ENCODE data around the gene MGAT3. TPM values are rescaled to one million over a fixed set of nuclear protein-coding genes. Genes with fewer than 3 reads are reported as not detected.
"Not testable (repeated sequence)": the region's sequence is repeated elsewhere in the genome, so short reads cannot be mapped to it uniquely, and the experiment has no call there.

Gene MGAT3
- total RNA-seq, 4 donors from 2014 or later = 0.55 to 1.0 (median 0.59) TPM

DNA sequence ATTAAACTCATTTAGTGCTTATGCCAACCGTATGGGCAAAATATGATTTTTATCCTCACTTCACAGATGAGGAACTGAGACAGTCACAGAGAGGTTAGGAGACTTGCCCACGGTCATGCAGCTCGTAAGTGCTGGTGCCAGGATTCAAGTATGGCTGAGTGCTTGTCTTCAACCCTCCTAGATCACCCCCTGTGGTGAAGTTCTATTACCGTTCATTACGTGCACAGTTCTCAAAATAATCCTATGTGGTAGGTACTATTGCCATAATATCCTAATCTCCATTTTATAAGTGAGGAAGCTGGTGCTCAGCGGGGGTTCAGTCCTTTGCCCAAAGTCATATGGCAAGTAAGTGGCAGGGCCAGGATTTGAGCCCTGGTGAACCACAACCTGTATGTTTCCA, 46.8 kb downstream of the MGAT3 start:
- DNase-seq (no peak), ATAC-seq (no peak)
- Histone ChIP-seq H3K27me3 (no peaks in the 10 kb centered on the region), H3K4me3 (peak overlapping the region; percentile 89 to 94 (median 90)), H3K36me3 (peaks cover 0 to 47% of the 10 kb centered on the region in 2 donors), H3K27ac (peak overlapping the region in 3 of 4 donors; percentile 85 to 95 (median 92)), H3K4me1 (peaks cover 29 to 30% of the 10 kb centered on the region in 2 donors), H3K9me3 (no peaks in the 10 kb centered on the region)
- intact Hi-C loops (cut with DNase I; ENCODE audit: low total_unique reads) (loop anchor here (5.0 to 10.0 kb wide), 2 partner anchors 71 to 1351 kb away; partner anchors contain the start of genes ST13 and XPNPEP3), in situ Hi-C loops (cut with MboI; ENCODE audit: low sequenced_read_pairs in 4 of 4) (loop anchor here in 2 of 4 donors (10.0 to 25.0 kb wide), 3 partner anchors 99 to 341 kb away; partner anchors contain the start of genes CBX7 (in 2 of the 2) and RPL3 (in 1 of the 2))
- TF ChIP-seq, protein P1, sequence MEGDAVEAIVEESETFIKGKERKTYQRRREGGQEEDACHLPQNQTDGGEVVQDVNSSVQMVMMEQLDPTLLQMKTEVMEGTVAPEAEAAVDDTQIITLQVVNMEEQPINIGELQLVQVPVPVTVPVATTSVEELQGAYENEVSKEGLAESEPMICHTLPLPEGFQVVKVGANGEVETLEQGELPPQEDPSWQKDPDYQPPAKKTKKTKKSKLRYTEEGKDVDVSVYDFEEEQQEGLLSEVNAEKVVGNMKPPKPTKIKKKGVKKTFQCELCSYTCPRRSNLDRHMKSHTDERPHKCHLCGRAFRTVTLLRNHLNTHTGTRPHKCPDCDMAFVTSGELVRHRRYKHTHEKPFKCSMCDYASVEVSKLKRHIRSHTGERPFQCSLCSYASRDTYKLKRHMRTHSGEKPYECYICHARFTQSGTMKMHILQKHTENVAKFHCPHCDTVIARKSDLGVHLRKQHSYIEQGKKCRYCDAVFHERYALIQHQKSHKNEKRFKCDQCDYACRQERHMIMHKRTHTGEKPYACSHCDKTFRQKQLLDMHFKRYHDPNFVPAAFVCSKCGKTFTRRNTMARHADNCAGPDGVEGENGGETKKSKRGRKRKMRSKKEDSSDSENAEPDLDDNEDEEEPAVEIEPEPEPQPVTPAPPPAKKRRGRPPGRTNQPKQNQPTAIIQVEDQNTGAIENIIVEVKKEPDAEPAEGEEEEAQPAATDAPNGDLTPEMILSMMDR (IDR thresholded peaks at IDR 0.05 in 4 of 5, conservative IDR thresholded peaks at IDR 0.05 in 1 of 5) = no peak
- no peak for TF ChIP-seq POLR2A (IDR thresholded peaks at IDR 0.05)

DNA sequence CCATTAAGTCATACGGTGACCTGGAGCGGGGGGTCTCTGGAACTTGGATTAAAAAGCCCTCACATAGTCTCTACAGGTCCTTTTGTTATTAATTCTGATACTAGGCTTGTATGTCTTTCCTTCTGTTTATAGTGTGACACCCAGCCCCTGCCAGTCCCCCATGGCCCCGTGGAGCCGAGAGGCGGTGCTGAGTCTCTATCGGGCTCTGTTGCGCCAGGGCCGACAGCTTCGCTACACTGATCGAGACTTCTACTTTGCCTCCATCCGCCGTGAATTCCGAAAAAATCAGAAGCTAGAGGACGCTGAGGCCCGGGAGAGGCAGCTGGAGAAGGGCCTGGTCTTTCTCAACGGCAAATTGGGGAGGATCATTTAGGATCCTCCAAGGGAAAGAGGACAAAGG, 47.3 kb downstream of the MGAT3 start:
- ATAC-seq (no peak), DNase-seq (no peak)
- Histone ChIP-seq H3K36me3 (peaks cover 0 to 49% of the 10 kb centered on the region in 2 donors), H3K4me1 (peaks cover 27 to 29% of the 10 kb centered on the region in 2 donors), H3K27ac (no peak overlapping the region), H3K9me3 (no peaks in the 10 kb centered on the region), H3K27me3 (no peaks in the 10 kb centered on the region), H3K4me3 (peak overlapping the region in 1 of 4 donors; percentile 91)
- no peak for TF ChIP-seq POLR2A (IDR thresholded peaks at IDR 0.05)
- TF ChIP-seq, protein P1 (IDR thresholded peaks at IDR 0.05 in 4 of 5, conservative IDR thresholded peaks at IDR 0.05 in 1 of 5) = no peak
- in situ Hi-C loops (cut with MboI; ENCODE audit: low sequenced_read_pairs in 4 of 4) = loop anchor here in 2 of 4 donors (10.0 to 25.0 kb wide), 3 partner anchors 99 to 342 kb away; partner anchors contain the start of genes CBX7 (in 2 of the 2) and RPL3 (in 1 of the 2)
- intact Hi-C loops (cut with DNase I; ENCODE audit: low total_unique reads) = loop anchor here (5.0 to 10.0 kb wide), 2 partner anchors 72 to 1351 kb away; partner anchors contain the start of genes ST13 and XPNPEP3

DNA sequence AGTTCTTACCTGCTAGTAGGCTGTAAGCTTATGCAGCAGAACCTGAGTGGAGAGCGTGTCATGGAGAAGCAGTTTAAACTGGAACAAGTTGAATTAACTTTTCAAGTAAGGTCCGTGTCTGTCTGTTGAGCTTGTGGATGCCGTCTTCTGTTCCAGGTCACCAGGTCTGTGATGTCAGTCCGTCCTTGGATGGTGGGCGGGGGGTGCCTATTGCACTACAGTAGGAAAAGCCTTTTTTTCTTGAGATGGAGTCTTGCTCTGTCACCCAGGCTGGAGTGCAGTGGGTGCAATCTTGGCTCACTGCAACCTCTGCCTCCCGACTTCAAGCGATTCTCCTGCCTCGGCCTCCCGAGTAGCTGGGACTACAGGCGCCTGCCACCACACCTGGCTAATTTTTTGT, 50.2 kb downstream of the MGAT3 start:
- intact Hi-C loops (cut with DNase I; ENCODE audit: low total_unique reads) = loop anchor here (10.0 kb wide), 1 partner anchor 1348 kb away; the partner anchor contains the start of genes ST13 and XPNPEP3
- not testable (repeated sequence) for DNase-seq, H3K27ac ChIP-seq, ATAC-seq, H3K27me3 ChIP-seq, H3K9me3 ChIP-seq, H3K4me3 ChIP-seq
- Histone ChIP-seq H3K36me3 (peaks cover 0 to 75% of the 10 kb centered on the region in 2 donors), H3K4me1 (peaks cover 15 to 20% of the 10 kb centered on the region in 2 donors)
- in situ Hi-C loops (cut with MboI; ENCODE audit: low sequenced_read_pairs in 4 of 4) = loop anchor here in 2 of 4 donors (10.0 to 25.0 kb wide), 3 partner anchors 102 to 345 kb away; partner anchors contain the start of genes CBX7 (in 2 of the 2) and RPL3 (in 1 of the 2)

DNA sequence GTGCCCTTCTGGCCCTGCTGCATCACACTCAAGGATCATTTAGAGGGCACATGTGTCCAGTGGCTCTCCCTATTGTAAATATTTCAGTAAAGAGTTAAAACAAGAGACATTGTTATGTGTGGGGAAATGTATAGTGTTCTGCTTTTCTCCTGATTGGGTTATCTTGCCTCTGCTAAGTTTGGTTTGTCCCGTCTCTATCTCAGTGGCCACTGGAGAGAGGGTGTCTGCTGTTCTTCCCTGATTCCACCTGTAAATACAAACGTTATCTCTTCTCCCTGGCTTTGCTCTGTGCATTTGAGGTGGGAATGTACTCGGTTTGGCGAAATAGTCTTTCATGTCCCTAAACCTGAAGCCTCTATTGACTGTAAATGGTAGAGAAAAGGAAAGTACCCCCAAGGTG, 51.6 kb downstream of the MGAT3 start:
- ATAC-seq (no peak), DNase-seq (no peak)
- peaks cover 9 to 14% of the 10 kb centered on the region in 2 donors for H3K4me1 ChIP-seq
- in situ Hi-C loops (cut with MboI; ENCODE audit: low sequenced_read_pairs in 4 of 4) = loop anchor here in 2 of 4 donors (10.0 to 25.0 kb wide), 3 partner anchors 104 to 346 kb away; partner anchors contain the start of genes CBX7 (in 2 of the 2) and RPL3 (in 1 of the 2)
- TF ChIP-seq POLR2A (IDR thresholded peaks at IDR 0.05) = no peak
- TF ChIP-seq, protein P1 (IDR thresholded peaks at IDR 0.05 in 4 of 5, conservative IDR thresholded peaks at IDR 0.05 in 1 of 5) = no peak
- H3K36me3 ChIP-seq = peaks cover 0 to 89% of the 10 kb centered on the region in 2 donors
- no peaks in the 10 kb centered on the region for H3K27me3 ChIP-seq
- H3K9me3 ChIP-seq = no peaks in the 10 kb centered on the region
- H3K27ac ChIP-seq = peak overlapping the region in 1 of 4 donors; percentile 48
- intact Hi-C loops (cut with DNase I; ENCODE audit: low total_unique reads) = loop anchor here (10.0 kb wide), 1 partner anchor 1346 kb away; the partner anchor contains the start of genes ST13 and XPNPEP3
- H3K4me3 ChIP-seq = no peak overlapping the region

DNA sequence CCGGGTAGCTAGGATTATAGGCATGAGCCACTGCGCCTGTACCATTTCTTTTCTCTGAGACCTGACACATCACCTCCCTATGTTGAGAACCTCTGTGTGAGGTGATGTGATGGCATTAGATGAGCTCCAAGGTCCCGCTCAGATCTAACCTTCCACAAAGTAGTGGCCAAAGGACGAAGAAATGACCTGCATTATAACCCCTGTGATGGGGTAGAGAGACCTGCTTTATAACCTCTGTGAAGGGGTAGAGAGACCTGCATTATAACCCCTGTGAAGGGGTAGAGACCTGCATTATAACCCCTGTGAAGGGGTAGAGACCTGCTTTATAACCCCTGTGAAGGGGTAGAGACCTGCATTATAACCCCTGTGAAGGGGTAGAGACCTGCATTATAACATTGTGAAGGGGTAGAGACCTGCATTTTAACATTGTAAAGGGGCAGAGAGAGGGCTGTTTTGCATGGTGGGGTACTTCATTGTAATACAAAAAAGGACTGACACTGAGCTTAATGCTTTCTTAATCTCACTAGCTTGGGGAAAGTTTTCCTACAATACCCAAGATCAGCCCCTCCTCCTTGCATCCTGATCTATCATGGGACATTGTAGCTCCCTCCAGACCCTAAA, 53.8 kb downstream of the MGAT3 start:
- TF ChIP-seq, protein P1 (IDR thresholded peaks at IDR 0.05 in 4 of 5, conservative IDR thresholded peaks at IDR 0.05 in 1 of 5) = no peak
- no peak for TF ChIP-seq POLR2A (IDR thresholded peaks at IDR 0.05)
- intact Hi-C loops (cut with DNase I; ENCODE audit: low total_unique reads) = no loop called here
- Histone ChIP-seq H3K27me3 (no peaks in the 10 kb centered on the region), H3K27ac (no peak overlapping the region), H3K9me3 (no peaks in the 10 kb centered on the region), H3K36me3 (peaks cover 0 to 93% of the 10 kb centered on the region in 2 donors), H3K4me3 (no peak overlapping the region), H3K4me1 (no peaks in the 10 kb centered on the region)
- no peak for DNase-seq
- in situ Hi-C loops (cut with MboI; ENCODE audit: low sequenced_read_pairs in 4 of 4) = loop anchor here in 2 of 4 donors (10.0 to 25.0 kb wide), 3 partner anchors 106 to 348 kb away; partner anchors contain the start of genes CBX7 (in 2 of the 2) and RPL3 (in 1 of the 2)
- ATAC-seq = no peak

All from gastrocnemius medialis (tissue), 4 donors.